CD4-positive, alpha-beta T cell (primary cell): Measurements from ENCODE around the gene STX7. TPM values are rescaled to one million over a fixed set of nuclear protein-coding genes. Genes with fewer than 3 reads are reported as not detected.

Experiments used
- ATAC-seq: fragments of 200-7000 bp; cut with Tn5 transposase; one replicate; pipeline ENCODE4 v1.10.0; 2022; ENCODE audit warnings: mild to moderate bottlenecking; ENCODE audit not compliant: poor library complexity
- CTCF ChIA-PET: fragments of 350-600 bp; sonication (Branson Sonifier 250); formaldehyde crosslinking; loops from one replicate; lab custom pipeline; 2021; ENCODE audit warnings: antibody characterized with exemption, inconsistent platforms; lab: Charles Lee
- POLR2A ChIA-PET: fragments of 350-600 bp; sonication (Branson Sonifier 250); formaldehyde crosslinking; loops from one replicate; lab custom pipeline; 2021; ENCODE audit warnings: antibody characterized with exemption, inconsistent platforms; lab: Charles Lee
- DNase-seq, 14 experiments: peaks; one replicate each; pipeline ENCODE4 v3.0.0-alpha.2; 2013 to 2020; ENCODE audit warnings: mixed read lengths in 2 of 14
- H3K27ac ChIP-seq, 2 donors: one replicate each; pipeline versions ENCODE4 v1.5.1 to v1.7.0; 2013; ENCODE audit warnings: low read length in 2 of 2, low read depth in 1 of 2, mild to moderate bottlenecking in 1 of 2
- H3K27me3 ChIP-seq, 2 experiments: 1 replicate in 1 of 2; 2 replicates in 1 of 2; pipeline versions ENCODE4 v1.6.1 to v1.7.0; 2013; ENCODE audit warnings: low read length in 2 of 2, control low read depth in 1 of 2, mild to moderate bottlenecking in 1 of 2, moderate library complexity in 1 of 2; ENCODE audit not compliant: insufficient read depth in 2 of 2, control insufficient read depth in 1 of 2
- H3K36me3 ChIP-seq: one replicate; pipeline ENCODE4 v1.6.1; 2013; ENCODE audit warnings: low read length, control low read depth; ENCODE audit not compliant: insufficient read depth
- H3K4me1 ChIP-seq: one replicate; pipeline ENCODE4 v1.6.1; 2013; ENCODE audit warnings: low read length, control low read depth; ENCODE audit not compliant: insufficient read depth
- H3K4me3 ChIP-seq: one replicate; pipeline ENCODE4 v1.5.1; 2013; ENCODE audit warnings: mild to moderate bottlenecking, low read length, moderate library complexity
- H3K9me3 ChIP-seq, 2 experiments: 1 replicate in 1 of 2; 2 replicates in 1 of 2; pipeline versions ENCODE4 v1.6.1 to v1.7.0; 2013; ENCODE audit warnings: low read length in 2 of 2, mild to moderate bottlenecking in 2 of 2, control low read depth in 1 of 2, moderate library complexity in 1 of 2; ENCODE audit not compliant: control insufficient read depth in 1 of 2, insufficient read depth in 1 of 2
- H3K27ac Mint-ChIP-seq: one replicate; pipeline ENCODE4 v1.8.0; 2020; ENCODE audit warnings: mixed read lengths
- H3K27me3 Mint-ChIP-seq: one replicate; pipeline ENCODE4 v1.8.0; 2021; ENCODE audit warnings: mixed read lengths
- H3K36me3 Mint-ChIP-seq: one replicate; pipeline ENCODE4 v1.8.0; 2021; ENCODE audit warnings: low read depth, mixed read lengths
- H3K4me1 Mint-ChIP-seq: one replicate; pipeline ENCODE4 v1.8.0; 2021; ENCODE audit warnings: low read depth, mixed read lengths
- H3K4me3 Mint-ChIP-seq: one replicate; pipeline ENCODE4 v1.8.0; 2020; ENCODE audit warnings: mild to moderate bottlenecking, mixed read lengths
- H3K9me3 Mint-ChIP-seq: one replicate; pipeline ENCODE4 v1.8.0; 2020; ENCODE audit warnings: mixed read lengths
- intact Hi-C, 2 experiments: fragments of 100-400 bp; cut with DNase I in 1 of 2; cut with micrococcal nuclease in 1 of 2; formaldehyde crosslinking; loops; one replicate each; pipeline versions ENCODE4 v1.15.1 to v1.9.0; 2023 to 2025; cut with DNase I, micrococcal nuclease
- total RNA-seq, 174 experiments: library from RNA in 2 of 174; stranded (reverse) in 2 of 174; gene quantifications; one replicate each; pipeline ENCODE4 v1.2.3 and lab custom pipeline; 2021 to 2026
- TF ChIP-seq, protein P1 (sequence below): fragments of 200-600 bp; IDR thresholded peaks from one replicate; pipeline ENCODE4 v1.8.0; 2022; ENCODE audit warnings: antibody characterized with exemption, mild to moderate bottlenecking

The STX7 gene
- total RNA-seq, 2 experiments from 2014 or later, result 4.3 to 5.9 TPM

DNA sequence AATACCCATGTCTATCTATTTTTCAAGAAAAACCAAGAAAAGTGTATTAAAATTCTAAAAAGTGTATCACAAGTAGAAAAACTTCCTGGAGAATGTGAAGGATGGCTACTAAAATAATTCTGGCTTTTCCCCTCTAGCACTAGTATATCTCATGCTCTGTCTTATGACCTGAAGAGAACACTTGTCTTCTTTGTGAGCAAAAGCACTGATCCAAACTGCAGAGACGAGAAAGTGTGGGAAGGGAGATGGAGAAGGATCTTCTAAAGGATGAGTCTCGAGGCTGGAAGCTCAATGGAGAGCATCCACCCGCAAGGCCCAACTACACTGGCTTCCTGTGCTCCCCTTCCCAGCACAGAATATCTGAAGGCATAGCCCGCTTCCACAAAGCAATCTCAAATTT, 23.5 kb downstream of the STX7 start:
- peaks cover 9% of the 10 kb centered on the region for H3K4me1 ChIP-seq
- TF ChIP-seq, protein P1, sequence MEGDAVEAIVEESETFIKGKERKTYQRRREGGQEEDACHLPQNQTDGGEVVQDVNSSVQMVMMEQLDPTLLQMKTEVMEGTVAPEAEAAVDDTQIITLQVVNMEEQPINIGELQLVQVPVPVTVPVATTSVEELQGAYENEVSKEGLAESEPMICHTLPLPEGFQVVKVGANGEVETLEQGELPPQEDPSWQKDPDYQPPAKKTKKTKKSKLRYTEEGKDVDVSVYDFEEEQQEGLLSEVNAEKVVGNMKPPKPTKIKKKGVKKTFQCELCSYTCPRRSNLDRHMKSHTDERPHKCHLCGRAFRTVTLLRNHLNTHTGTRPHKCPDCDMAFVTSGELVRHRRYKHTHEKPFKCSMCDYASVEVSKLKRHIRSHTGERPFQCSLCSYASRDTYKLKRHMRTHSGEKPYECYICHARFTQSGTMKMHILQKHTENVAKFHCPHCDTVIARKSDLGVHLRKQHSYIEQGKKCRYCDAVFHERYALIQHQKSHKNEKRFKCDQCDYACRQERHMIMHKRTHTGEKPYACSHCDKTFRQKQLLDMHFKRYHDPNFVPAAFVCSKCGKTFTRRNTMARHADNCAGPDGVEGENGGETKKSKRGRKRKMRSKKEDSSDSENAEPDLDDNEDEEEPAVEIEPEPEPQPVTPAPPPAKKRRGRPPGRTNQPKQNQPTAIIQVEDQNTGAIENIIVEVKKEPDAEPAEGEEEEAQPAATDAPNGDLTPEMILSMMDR, result no peak
- Mint-ChIP-seq H3K27me3 (no peaks in the 10 kb centered on the region), H3K36me3 (peaks cover 14% of the 10 kb centered on the region), H3K27ac (no peak overlapping the region), H3K4me3 (no peak overlapping the region), H3K9me3 (peaks cover under 1% of the 10 kb centered on the region), H3K4me1 (peaks cover 20% of the 10 kb centered on the region)
- DNase-seq (no peak), ATAC-seq (no peak)
- H3K4me3 ChIP-seq, result no peak overlapping the region
- POLR2A ChIA-PET, result interaction anchor here (1.0 kb wide), 1 partner anchor 23 kb away, joined by 6 read pairs; the partner anchor contains the start of gene STX7
- H3K27me3 ChIP-seq, result no peaks in the 10 kb centered on the region
- no peaks in the 10 kb centered on the region for H3K36me3 ChIP-seq
- H3K27ac ChIP-seq, result no peak overlapping the region
- CTCF ChIA-PET, result interaction anchor here (2.8 kb wide), 1 partner anchor 210 kb away, joined by 19 read pairs; no protein-coding TSS in a partner anchor
- H3K9me3 ChIP-seq, result no peaks in the 10 kb centered on the region
- intact Hi-C loops, result loop anchor here (10.0 kb wide), 2 partner anchors 575 to 1605 kb away; no protein-coding TSS in a partner anchor

DNA sequence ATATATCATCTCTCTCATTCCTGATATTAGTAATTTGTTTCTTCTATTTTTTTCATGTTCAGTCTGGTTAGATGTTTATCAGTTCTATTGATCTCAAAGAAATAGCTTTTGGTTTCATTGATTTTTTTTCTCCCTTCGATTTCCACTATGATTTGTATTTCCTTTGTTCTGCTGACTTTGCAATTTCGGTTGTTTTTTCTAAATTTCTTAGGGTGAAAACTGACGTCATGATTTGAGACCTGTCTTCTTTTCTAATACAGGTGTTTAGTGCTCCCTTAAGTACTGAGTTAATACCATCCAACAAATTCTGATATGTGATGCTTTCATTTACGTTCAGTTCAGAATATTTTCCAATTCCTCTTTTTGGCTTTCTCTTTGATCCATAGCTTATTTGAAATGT, 25.2 kb downstream of the STX7 start:
- ATAC-seq (no peak), DNase-seq (no peak)
- Mint-ChIP-seq H3K4me3 (no peak overlapping the region), H3K27ac (no peak overlapping the region), H3K4me1 (peaks cover 14% of the 10 kb centered on the region), H3K9me3 (no peaks in the 10 kb centered on the region), H3K36me3 (peaks cover under 1% of the 10 kb centered on the region), H3K27me3 (no peaks in the 10 kb centered on the region)
- CTCF ChIA-PET, result interaction anchor here (2.8 kb wide), 1 partner anchor 208 kb away, joined by 19 read pairs; no protein-coding TSS in a partner anchor
- Histone ChIP-seq H3K4me1 (peaks cover 9% of the 10 kb centered on the region), H3K9me3 (no peaks in the 10 kb centered on the region), H3K36me3 (no peaks in the 10 kb centered on the region), H3K4me3 (no peak overlapping the region), H3K27ac (no peak overlapping the region), H3K27me3 (no peaks in the 10 kb centered on the region)
- POLR2A ChIA-PET, result no interaction called here
- intact Hi-C loops, result loop anchor here (10.0 kb wide), 2 partner anchors 573 to 1603 kb away; no protein-coding TSS in a partner anchor
- TF ChIP-seq, protein P1, result no peak

DNA sequence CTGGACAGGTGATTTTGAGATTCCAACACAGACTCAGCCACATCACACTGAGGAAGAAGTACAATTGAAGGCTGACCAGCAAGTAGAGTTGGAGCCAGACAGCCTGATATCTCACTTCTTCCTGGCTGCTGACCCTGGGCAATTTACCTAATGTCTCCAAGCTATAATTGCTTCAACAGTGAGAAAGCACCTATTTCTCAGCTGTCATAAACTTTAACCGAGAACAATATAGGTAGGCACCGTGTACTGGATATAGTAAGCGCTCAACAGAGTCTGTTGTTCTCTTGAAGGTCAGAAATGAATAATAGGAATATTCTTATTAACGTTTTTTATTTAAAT, 28.3 kb downstream of the STX7 start:
- H3K4me3 ChIP-seq, result no peak overlapping the region
- no peaks in the 10 kb centered on the region for H3K4me1 ChIP-seq
- ChIA-PET POLR2A (interaction anchor here (1.4 to 1.5 kb wide), 2 partner anchors 14 to 204 kb away, joined by 5 to 6 read pairs; no protein-coding TSS in a partner anchor), CTCF (interaction anchor here (0.6 to 5.8 kb wide), 6 partner anchors 10 to 206 kb away, joined by 3 to 63 read pairs (median 6); no protein-coding TSS in a partner anchor)
- H3K9me3 Mint-ChIP-seq, result no peaks in the 10 kb centered on the region
- H3K4me1 Mint-ChIP-seq, result peaks cover 22% of the 10 kb centered on the region
- no peaks in the 10 kb centered on the region for H3K36me3 Mint-ChIP-seq
- intact Hi-C loops, result loop anchor here (1.0 to 10.0 kb wide), 4 partner anchors 184 to 1600 kb away; no protein-coding TSS in a partner anchor
- TF ChIP-seq, protein P1, result no peak
- H3K27ac Mint-ChIP-seq, result no peak overlapping the region
- no peaks in the 10 kb centered on the region for H3K27me3 ChIP-seq
- peaks cover 4% of the 10 kb centered on the region for H3K36me3 ChIP-seq
- DNase-seq (no peak), ATAC-seq (no peak)
- no peak overlapping the region for H3K27ac ChIP-seq
- no peak overlapping the region for H3K4me3 Mint-ChIP-seq
- H3K27me3 Mint-ChIP-seq, result no peaks in the 10 kb centered on the region
- no peaks in the 10 kb centered on the region for H3K9me3 ChIP-seq
